Upper lobe of left lung (tissue), 4 donors: Measurements from ENCODE around the gene YARS2.

Experiments used
- CTCF ChIP-seq, 6 experiments: fragments of 450-650 bp in 4 of 6; fragments of 200-600 bp in 2 of 6; sonication (generic) in 2 of 6; IDR thresholded peaks; one replicate each; pipeline ENCODE4 v1.5.1; 2016 to 2019; ENCODE audit warnings: antibody characterized with exemption in 6 of 6
- EP300 ChIP-seq, 4 donors: sonication (generic); formaldehyde crosslinking; IDR thresholded peaks; one replicate each; pipeline ENCODE4 v1.5.1; 2017; ENCODE audit warnings: antibody characterized with exemption in 4 of 4, control low read depth in 2 of 4
- POLR2A ChIP-seq, 4 donors: fragments of 450-650 bp; IDR thresholded peaks; one replicate each; pipeline ENCODE4 v1.5.1; 2016 to 2017; ENCODE audit warnings: antibody characterized with exemption in 4 of 4, mild to moderate bottlenecking in 2 of 4

- TF ChIP-seq CTCF (IDR thresholded peaks at IDR 0.05): no peak
- TF ChIP-seq POLR2A (IDR thresholded peaks at IDR 0.05): no peak
- TF ChIP-seq EP300 (IDR thresholded peaks at IDR 0.05): no peak
Measured at GRCh38 chr12:32706335-32707024, 49.2 kb downstream of the YARS2 start.
